ENCODE data around the gene JAK1.
"Not testable (repeated sequence)": the region's sequence is repeated elsewhere in the genome, so short reads cannot be mapped to it uniquely, and the experiment has no call there.

JAK1 gene

DNA sequence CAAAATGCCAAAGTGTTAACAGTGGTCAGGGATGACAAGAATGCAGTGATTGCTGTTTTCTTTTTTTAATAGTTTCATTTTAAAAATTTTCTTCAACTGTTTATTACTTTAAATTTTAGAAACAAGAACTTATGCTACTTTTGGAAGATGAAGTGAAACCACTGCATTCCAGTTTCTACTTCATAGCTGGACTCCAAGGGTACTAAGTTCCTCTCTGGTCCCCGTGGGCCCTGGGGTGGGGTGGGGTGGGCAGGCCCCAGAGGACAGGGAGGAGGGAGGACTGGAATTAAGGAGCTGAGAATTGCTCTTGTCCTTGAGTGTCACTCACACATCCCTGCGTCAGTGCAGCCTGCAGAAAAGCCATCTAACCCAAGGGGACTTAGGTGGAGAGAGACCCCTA is 124.1 kb downstream of the JAK1 start:
- no peak for DNase-seq (ENCODE audit: low read depth in 2 of 3, low spot score in 1 of 3)

DNA sequence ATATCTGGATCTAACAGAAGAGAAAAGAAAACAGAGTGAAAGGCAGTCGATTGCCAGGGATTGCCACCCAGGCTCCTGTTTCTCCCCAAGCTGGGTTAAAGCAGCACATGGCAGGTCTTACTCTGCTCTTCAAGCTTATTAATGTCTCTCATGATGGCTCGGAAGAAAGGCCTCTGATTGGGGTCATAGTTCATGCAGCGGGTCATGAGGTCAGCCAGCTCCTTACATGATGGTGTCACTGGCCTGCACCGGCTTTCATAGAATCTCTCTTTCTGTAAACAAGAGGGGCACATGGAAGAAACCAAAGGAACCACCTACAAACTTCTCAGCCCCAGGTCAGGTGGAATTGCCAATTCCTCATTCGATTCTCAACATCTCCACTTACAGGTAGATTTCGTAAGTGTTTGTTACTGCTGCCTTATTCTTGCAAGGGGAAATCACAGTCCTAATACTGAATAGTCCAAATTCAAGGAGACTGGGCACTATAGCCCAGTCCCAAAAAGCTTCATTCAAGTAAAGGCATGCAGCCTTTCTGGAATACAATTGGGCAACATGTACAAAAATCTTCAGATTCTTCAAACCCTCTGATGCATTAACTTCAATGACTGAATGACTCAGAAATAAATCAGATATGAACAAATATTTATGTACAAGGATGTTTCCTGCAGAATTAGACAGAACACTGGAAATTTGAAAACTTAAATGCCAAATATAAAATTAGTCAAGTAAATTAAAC is 124.9 kb downstream of the JAK1 start:
- DNase-seq (ENCODE audit: low read depth in 2 of 3, low spot score in 1 of 3), result no peak

DNA sequence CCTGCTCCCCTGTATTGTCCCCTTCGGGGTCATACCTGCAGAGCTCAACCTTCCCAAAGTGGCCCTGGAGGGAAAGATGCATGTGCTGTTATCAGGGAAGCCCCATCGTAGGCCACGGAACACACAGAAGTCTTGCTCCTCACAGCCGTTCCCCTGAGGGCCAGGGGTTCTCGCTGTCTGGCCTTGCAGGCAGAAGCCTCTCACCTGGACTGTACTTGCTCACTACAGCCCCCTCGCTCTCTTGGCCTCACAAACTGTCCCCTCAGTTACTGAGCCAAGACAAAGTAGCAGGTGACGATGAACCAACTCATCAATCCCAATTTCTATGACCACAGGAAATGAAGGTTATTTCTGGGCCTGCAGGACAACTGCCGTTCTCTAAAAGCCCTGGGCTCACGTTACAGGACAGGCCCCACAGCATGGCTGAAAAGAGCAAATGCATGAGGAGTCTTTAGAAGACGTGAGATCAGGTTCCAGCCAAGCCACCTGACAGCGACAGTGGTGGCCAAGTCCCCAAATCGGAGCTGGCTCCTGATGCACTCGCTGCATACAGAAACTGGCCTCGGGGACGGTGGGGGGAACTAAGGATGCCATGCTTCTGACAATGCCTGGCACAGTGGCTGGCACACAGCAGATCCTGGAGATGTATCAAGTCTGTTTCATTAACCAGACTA is 126.5 kb downstream of the JAK1 start:
- no peak for DNase-seq (ENCODE audit: low read depth in 2 of 3, low spot score in 1 of 3)

DNA sequence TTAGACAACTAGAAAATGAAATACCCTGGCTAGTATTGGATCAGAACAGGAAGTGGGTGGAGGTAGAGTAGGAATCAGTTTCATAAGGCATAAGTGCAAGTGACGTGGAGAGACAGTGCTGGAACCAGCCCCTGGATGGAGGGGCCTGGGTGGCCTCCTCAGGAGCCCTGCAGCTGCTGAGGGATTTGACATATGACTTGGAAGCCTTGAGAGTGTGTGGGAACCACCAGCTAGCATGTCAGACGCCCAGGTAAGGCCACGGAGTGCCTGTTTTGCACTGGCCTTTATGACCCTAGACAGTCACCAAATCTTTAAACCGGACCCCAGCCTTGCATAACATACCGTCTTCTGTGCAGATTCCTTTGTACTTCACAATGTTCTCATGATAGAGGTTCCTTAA is 127.1 kb downstream of the JAK1 start:
- DNase-seq (ENCODE audit: low read depth in 2 of 3, low spot score in 1 of 3), result no peak

DNA sequence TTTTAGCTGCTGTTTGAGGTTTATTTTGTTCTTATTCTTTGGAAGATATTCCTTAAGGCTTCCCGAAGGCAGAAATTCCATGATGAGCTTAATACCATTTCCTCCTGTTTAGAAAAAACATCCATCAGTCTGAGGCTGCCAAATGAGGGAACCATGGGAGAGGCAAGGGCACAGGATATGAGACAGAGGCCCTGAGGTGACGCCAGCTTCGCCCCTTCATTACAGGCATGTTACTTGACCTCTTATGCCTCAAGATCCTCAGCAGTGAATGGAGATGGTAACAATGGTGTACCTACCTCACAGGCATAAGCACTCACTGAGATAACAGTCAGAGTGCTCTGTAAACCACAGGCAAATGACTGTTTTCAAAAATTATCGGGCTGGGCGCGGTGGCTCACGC is 127.9 kb downstream of the JAK1 start:
- DNase-seq (ENCODE audit: low read depth in 2 of 3, low spot score in 1 of 3), result no peak

DNA sequence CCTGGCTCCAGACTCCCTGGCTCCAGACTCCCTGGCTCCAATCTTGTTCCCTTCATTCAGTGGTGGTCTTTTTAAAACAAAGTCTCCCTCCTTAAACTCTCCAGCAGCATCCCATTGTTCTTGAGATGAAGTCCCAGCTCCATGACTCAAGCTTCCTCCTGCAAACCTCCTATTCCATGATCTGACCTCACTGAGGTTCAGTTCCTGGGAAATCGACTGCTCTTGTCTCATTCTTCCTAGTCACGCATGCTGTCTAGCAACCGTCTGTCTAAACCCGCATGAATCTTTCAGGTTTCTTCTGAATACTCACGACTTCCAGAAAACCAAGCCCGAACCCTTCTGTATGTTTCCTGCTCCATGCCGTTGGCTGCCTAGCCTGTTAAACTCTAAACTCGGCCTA is 129.5 kb downstream of the JAK1 start:
- DNase-seq (ENCODE audit: low read depth in 2 of 3, low spot score in 1 of 3), result no peak

DNA sequence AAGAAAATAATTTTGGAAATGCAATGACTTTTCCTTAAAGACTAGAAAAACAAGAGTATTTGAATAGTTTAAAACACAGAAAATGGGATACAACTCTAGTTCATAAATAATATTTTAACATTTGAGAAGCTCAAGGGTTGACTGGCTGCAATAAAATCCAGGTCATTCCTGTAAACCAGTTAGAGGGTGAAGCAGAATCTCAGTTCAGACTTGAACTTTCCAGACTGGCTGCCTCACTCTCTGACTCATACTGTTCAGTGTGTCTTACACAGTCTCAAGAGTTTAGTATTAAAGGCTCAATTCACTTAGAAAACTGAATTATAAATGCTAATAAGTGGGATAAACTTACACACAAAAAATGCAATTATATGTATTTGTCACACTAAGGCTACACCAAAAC is 131.6 kb downstream of the JAK1 start:
- no peak for DNase-seq (ENCODE audit: low read depth in 2 of 3, low spot score in 1 of 3)

DNA sequence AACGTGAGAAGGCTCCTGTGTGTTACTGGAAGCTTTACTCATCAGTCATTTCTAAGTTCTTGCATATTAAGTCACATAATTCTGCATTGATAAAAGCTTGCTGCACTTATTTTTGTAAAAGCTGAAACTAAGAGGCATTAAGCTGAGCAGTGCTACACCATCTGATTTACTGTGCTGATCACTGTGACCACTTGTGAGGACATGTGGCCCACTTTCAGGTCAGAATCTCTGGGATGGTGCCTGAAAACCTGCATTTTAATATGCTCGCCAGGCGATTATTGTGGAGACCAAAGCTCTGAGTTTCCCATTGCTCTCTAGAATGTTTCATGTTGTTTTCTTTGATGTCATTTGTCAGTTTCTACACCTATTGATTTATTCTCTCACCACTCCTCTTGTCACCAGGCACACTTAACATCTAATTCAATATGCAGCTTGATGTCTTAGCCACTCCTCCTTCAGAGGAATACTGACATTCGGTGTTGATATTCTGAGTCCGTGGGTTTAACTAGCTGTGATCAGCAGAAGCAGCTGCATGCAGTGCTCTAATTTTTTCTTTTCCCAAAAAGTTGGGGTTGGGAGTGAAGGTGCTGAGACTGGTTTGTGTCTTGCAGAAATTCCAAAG is 136.2 kb downstream of the JAK1 start:
- no peak for DNase-seq (ENCODE audit: low read depth in 2 of 3, low spot score in 1 of 3)

DNA sequence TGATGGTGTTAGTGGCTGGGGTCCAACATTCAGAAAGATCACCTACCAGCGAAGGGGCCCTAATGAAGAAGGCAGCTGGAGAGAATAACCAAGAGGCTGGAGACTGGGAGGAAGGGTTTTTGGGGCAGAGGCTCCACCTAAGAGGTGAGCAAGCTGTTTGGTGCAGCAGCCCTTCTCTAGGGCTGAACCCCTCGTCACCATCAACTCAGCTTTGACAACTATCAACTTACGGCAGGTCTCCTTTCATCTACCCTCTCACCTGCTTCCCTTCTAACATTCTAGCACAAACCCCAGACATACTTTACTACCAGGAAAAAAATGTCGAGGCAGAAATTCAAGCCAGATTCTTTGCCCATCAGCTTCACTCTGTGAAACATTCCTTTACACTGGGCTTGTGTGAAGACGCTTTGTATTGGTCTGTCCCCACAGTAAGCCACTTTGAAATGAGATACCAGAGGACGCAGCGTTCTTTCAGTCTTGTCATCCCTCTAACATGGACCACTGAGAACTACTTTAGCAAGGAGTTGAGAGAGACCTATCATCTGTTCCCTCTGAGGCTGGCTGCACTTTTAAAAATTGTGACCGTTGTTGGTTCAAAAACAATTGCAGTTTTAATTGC is 136.8 kb downstream of the JAK1 start:
- no peak for DNase-seq (ENCODE audit: low read depth in 2 of 3, low spot score in 1 of 3)

DNA sequence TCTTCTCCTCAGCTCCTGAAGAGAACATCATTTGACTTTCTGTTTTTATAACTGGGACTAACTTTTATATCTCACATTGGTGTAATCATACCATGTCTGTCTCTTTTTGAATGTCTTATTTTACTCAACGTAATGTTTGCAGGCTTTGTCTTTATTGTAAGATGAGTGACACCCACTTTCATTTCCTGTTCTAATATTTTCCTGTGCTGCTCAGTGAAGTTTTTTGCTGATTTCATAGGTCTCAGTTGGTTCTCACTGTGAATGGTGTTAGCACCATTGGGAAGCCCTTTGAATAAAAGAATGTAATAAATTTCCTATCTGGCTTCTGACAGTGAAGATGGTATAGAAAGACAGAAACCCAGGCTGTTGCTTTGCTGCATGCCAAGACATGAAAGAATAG is 137.5 kb downstream of the JAK1 start:
- no peak for DNase-seq (ENCODE audit: low read depth in 2 of 3, low spot score in 1 of 3)

DNA sequence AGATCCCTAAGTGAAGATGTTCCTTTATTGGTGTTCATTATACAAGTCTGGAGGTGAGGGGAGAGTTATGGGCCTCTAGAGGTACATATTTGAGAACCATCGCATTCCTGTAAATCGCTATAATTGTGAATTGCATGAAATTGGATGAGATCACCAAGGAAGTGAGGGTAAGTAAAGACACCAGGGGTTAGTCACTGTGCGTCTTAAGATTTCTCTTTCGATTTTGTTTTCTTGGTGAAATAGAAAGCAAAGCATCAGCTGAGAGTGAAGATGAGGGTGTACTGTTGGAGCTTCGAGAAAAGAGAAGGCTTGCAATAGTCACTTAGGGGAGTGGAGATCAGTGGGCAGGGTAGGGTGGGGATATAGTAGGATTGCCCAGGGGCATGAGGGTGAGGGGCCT is 139.4 kb downstream of the JAK1 start:
- no peak for DNase-seq (ENCODE audit: low read depth in 2 of 3, low spot score in 1 of 3)

DNA sequence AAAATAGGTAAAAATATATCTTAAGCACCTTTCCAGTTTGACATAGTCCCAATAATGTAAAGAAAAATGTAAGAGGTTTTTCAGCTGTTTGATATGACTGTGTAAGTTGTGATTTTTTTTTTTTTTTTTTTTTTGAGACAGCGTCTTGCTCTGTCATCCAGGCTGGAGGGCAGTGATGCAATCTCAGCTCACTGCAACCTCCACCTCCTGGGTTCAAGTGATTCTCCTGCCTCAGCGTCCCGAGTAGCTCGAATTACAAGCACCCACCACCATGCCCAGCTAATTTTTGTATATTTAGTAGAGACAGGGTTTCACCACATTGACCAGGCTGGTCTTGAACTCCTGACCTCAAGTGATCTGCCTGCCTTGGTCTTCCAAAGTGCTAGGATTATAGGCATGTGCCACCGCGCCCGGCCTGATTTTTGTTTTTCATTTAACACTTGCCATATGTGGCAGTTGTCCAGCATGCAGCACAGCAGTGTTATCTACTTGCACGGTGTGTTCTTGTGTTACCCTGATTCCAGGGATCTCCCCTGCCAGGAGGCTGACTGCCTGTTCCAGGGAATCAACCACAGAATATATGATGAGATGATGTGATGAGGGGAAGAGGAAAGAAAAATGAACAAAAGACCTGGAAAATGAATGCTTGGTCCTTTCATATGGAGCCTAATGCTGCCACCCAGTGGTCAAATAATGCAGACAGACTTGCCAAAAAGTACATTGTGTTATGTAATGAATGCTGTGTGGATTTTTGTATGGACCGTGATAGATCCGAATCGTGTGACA is 142.5 kb downstream of the JAK1 start:
- peak; percentile 11 to 62 (median 22) for DNase-seq (ENCODE audit: low read depth in 2 of 3, low spot score in 1 of 3)

DNA sequence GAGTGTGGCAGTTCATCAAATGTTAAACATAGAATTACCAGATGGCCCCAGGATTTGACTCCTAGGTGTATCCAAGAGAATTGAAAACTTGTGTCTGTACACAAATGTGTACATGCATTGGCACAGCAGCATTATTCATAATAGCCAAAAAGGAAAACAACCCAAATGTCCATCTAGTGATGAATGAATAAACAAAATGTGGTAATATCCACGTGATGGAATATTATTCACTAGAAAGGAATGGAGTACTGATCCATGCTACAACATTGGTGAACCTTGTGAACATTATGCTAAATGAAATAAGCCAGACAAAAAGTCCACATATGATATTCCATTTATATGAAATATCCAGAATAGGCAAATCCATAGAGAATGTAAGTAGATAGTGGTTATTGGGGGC is 143.7 kb downstream of the JAK1 start:
- no peak for DNase-seq (ENCODE audit: low read depth in 2 of 3, low spot score in 1 of 3)

DNA sequence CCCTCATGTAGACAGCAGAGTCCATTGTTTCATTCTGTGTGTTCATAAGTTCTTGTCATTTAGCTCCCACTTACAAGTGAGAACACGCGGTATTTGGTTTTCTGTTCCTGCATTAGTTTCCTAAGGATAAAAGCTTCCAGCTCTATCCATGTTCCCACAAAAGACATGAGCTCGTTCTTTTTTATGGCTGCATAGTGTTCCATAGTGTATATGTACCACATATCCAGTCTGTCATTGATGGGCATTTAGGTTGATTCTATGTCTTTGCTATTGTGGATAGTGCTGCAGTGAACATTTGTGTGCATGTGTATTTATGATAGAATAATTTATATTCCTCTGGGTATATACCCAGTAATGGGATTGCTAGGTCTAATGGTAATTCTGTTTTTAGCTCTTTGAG is 145.8 kb downstream of the JAK1 start:
- DNase-seq (ENCODE audit: low read depth in 2 of 3, low spot score in 1 of 3), result not testable (repeated sequence)

DNA sequence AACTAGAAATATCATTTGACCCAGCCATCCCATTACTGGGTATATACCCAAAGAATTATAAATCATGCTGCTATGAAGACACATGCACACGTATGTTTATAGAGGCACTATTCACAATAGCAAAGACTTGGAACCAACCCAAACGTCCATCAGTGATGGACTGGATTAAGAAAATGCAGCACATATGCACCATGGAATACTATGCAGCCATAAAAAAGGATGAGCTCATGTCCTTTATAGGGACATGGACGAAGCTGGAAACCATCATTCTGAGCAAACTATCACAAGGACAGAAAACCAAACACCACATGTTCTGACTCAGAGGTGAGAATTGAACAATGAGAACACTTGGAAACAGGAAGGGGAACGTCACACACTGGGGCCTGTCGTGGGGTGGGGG is 149.0 kb downstream of the JAK1 start:
- DNase-seq (ENCODE audit: low read depth in 2 of 3, low spot score in 1 of 3), result not testable (repeated sequence)

DNA sequence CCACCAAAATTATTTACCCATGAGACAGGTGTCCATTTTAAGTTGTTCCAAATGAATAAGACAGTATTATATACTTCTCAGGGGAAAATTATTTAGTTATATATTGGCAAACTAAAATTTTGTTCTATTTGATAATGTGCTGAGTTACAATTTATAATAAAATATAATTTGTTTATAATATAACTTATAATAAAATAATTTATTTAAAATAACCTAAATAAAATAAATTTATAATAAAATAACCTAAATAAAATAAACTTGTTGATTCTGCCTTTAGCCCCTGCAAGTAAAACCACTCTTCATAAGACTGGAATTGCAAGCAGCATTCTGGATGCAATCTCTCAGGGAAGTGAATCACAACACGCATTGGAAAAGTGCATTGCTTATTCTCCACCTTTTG is 151.9 kb downstream of the JAK1 start:
- no peak for DNase-seq (ENCODE audit: low read depth in 2 of 3, low spot score in 1 of 3)

DNA sequence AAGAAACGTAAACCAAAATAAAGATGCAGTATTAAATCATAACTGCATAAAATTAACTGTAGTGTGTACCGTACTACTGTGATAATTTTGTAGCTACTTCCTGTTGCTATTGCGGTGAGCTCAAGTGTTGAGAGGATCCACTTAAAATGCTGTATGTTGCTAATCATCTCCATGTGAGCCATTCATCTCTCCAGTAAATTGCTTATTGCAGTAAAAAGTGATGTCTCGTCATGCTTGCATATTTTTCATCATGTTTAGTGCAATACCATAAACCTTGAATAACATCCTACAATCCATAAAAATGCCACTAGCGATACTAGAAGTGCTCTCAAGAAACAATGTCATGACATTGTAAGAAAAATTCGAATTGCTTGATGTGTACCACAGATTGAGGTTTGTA is 155.2 kb downstream of the JAK1 start:
- no peak for DNase-seq (ENCODE audit: low read depth in 2 of 3, low spot score in 1 of 3)

DNA sequence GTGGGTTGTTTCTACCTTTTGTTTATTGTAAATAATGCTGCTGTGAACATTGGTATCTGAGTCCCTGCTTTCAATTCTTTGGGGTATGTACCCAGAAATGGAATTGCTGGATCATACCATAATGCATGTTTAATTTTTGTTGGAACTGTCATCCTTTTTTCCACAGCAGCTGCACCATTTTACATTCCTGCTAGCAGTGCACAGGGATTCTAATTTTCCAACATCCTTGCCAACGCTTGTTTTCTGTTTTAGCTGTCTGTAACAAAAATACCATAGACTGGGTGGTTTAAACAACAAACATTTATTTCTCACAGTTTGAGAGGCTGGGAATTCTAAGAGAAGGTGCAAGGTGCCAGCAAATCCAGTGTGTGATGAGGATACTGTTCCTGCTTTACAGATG is 156.3 kb downstream of the JAK1 start:
- DNase-seq (ENCODE audit: low read depth in 2 of 3, low spot score in 1 of 3), result no peak

DNA sequence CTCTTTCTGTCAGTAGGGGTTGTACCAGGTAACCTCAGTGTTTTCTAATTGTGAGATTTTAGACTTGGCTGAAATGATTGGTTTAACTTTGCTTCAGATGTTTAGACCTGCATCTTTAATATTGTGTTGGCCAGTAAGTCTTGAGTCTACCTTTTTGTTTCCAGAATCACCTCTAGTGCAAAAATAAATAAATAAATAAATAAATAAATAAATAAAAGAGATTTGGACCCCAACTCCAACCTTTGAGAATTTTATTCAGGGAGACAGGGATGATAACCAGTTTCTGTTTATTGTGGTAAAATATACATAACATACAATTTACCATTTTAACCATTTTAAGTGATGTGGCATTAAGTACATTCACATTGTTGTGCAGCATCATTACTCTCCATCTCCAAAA is 157.0 kb downstream of the JAK1 start:
- no peak for DNase-seq (ENCODE audit: low read depth in 2 of 3, low spot score in 1 of 3)

DNA sequence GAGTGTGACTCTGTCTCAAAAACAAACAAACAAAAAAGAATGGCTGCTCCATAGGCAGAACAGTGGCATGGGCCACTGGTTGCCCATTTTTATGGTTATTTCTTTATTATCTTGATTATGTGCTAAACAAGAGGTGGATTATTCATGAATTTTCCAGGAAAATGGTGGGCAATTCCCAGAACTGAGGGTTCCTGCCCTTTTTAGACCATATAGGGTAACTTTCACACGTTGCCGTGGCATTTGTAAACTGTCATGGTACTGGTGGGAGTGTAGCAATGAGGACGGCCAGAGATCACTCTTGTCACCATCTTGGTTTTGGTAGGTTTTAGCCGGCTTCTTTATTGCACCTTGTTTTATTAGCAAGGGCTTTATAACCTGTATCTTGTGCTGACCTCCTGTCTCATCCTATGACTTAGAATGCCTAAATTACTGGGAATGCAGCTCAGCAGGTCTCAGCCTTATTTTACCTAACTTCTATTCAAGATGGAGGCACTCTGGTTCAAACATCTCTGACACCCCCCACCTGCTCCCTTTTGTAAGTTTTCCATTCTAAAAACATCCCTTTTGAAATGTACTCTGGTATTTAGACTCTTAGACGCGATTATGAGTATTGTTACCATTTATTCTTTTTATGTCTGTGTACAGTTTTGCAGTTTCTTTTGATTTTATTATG is 164.4 kb downstream of the JAK1 start:
- no peak for DNase-seq (ENCODE audit: low read depth in 2 of 3, low spot score in 1 of 3)

DNA sequence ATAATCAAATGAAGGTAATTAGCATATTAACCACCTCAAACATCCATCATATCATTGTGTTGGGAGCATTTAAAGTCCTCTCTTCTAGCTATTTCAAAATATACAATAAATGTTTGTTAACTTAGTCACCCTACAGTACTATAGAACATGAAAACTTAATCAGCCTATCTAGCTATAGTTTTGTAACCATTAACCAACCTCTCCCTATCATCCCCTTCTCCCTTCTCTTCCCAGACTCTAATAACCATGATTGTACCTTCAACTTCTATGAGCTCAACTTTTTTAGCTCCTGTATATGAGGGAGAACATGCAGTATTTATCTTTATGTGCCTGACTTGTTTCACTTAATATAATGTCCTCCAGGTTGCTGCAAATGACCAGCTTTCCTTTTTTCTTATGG is 167.5 kb downstream of the JAK1 start:
- no peak for DNase-seq (ENCODE audit: low read depth in 2 of 3, low spot score in 1 of 3)
